HG03280 (cell line): ENCODE data around the gene C19orf18.
A peak's percentile ranks its signal among the peaks of the same experiment; 100 is the strongest.
"Not testable (repeated sequence)": the region's sequence is repeated elsewhere in the genome, so short reads cannot be mapped to it uniquely, and the experiment has no call there.

ENCODE experiments used
- ATAC-seq: cut with Tn5 transposase; IDR thresholded peaks from one replicate; pipeline ENCODE4 v1.9.1; 2021; ENCODE audit warnings: mild to moderate bottlenecking, moderate library complexity; ENCODE audit not compliant: unreplicated experiment

The C19orf18 gene

GRCh38 chr19:57974434-57974833 is at the start of gene C19orf18:
Gene C19orf18, minus strand, starts transcription at chr19:57974534. Its CDS starts 102 bp downstream, at chr19:57974432.
- no peak for ATAC-seq

GRCh38 chr19:58022283-58022660 is 47.9 kb upstream of the C19orf18 start:
- no peak for ATAC-seq

DNA sequence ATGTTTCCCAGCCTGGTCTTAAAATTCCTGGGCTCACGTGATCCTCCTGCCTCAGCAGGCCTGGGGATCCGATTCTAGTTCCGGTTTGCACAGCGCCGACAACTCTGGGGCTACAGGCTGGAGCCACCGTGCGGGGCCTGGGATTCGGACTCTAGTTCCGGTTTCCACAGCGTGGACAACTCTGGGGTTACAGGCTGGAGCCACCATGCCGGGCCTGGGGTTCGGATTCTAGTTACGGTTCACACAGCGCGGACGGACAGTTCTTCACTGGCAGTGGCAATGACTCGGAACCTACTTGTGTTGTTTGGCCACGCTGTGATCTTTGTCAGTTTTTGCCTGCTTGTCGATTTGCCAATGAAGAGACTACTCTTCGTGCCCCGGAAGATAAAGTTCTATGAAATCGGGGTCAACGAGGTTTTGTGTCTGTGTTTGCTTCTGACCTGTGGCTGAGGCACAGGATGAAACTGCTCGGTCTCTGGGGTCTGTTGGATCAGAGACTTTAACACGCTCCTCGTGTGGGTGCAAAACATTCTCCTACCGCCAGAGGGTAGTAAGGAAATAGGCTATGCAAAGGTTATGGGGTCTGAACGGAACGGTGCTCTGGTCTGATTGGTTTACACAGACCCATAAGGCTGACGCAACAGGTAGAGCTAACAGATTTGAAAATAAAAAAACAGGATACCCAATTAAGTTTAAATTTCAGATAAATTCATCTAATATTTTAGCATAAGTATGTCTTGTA is 47.4 kb upstream of the C19orf18 start:
- no peak for ATAC-seq

DNA sequence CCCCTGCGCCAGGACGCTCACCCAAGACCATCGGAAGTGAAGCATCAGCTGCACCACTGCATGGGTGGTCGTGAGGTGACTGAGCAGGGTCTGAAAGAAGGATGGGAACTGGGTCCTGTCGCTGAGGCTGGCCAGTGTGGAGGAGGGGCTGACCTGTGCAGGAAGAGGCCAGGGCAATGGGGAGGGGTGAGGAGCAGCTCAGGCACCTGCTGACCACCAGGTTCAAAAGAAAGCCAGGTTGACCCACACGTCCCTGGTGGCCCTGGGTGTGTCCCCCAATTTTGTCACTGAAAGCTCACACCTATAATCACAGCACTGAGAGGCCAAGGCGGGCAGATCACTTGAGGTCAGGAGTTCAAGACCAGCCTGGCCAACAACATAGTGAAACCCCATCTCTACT is 45.8 kb upstream of the C19orf18 start:
- no peak for ATAC-seq

GRCh38 chr19:58014141-58014540 is 39.8 kb upstream of the C19orf18 start:
- ATAC-seq = no peak

GRCh38 chr19:58010507-58010906 is 36.2 kb upstream of the C19orf18 start:
- no peak for ATAC-seq

DNA sequence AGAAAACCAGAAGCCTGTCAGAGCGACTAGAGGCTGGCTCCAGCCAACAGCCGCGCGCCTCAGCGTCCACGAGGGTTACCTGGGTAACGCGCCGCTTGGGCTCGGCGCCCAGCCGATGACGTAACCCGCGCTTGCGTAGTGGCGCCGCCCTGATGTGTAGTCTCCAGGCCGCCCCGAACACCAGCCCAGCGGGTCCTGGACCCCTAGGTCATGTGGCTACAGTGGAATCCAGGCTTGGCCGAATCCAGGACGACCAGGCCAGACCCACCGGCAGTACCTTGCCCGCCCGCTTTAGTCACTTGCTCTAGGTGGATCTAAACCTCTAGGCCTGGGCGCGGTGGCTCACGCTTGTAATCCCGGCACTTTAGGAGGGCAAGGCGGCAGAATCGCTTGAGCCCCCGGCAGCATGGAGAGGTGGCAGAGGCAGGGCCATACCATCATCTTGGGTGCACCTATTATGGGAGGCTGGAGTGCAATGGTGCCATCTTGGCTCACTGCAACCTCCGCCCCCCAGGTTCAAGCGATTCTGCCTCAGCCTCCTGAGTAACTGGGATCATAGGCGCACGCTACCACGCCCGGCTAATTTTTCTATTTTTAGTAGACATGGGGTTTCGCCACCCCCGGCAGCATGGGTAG is 35.5 kb upstream of the C19orf18 start:
- ATAC-seq = no peak

DNA sequence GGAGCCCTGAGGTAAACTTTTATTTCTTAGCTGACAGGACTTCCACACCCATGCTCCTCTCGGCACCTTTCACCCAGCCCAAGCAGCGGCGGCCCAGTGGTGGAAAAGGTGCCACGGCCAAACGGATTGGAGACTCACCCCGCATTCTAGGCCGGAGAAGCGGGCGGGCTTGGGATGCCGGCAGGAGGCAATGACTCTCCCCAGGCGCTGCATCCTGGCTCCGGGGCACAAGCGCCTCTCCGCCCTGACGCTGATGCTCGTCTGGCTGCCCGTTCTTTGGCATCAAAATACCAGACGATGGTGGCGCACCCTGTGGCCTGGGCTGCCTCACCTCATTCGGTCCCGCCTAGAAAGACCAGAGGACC is 34.9 kb upstream of the C19orf18 start:
- no peak for ATAC-seq

DNA sequence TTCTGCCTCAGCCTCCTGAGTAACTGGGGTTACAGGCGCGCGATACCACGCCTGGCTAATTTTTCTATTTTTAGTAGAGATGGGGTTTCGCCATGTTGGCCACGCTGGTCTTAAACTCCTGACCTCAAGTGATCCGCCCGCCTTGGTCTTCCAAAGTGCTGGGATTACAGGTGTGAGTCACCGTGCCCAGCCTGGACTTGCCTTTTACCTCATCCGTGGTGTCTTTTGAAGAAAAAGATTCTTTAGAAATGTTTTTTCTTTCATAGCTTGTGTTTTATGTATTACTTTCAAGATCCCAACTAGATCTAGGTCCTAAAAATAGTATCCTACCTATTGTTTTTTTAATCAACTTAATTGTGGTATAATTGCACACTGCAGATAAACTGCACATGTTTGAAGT is 34.5 kb upstream of the C19orf18 start:
- not testable (repeated sequence) for ATAC-seq

DNA sequence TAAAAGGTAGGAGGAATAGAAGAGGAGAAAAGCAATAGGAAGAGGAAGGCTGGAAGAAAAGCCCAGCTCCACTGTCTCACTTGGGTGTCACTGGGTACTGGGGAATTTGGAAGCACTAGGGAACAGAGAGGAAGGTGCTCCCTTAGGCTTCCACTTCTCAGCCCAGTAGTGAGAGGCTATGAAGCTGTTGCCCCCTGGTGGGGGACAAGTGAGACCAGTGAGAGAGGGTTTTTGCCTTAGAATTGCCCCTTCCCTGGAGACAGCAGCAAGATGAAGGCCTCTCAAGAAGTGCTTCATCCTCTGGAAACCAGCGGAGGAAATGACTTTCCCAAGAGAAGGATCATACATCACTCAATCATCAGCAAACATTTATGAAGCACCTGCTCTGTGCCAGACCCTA is 33.0 kb upstream of the C19orf18 start:
- no peak for ATAC-seq

DNA sequence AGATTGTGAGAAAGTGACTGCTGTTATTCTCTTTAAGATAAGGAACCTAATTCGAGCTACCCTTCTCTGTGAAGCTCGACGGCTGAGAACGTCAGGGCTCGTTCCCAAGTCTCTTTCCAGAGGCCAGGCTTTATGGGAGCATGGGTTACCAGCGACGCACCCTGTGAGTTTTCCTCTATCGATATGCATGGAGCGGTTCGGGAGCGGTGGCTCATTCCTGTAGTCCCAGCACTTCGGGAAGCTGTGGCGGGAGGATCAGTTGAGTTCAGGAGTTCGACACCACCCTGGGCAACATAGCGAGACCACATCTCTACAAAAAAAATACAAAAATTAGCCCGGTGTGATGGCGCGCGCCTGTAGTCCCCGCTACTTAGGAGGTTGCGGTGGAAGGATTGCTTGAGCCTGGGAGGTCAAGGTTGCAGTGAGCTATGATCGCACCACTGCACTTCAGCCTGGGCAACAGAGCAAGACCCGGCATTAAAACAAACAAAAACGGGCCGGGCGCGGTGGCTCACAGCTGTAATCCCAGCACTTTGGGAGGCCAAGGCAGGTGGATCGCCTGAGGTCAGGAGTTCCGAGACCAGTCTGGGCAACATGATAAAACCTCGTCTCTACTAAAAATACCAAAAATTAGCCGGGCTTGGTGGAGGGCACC is 29.0 kb upstream of the C19orf18 start:
- no peak for ATAC-seq

DNA sequence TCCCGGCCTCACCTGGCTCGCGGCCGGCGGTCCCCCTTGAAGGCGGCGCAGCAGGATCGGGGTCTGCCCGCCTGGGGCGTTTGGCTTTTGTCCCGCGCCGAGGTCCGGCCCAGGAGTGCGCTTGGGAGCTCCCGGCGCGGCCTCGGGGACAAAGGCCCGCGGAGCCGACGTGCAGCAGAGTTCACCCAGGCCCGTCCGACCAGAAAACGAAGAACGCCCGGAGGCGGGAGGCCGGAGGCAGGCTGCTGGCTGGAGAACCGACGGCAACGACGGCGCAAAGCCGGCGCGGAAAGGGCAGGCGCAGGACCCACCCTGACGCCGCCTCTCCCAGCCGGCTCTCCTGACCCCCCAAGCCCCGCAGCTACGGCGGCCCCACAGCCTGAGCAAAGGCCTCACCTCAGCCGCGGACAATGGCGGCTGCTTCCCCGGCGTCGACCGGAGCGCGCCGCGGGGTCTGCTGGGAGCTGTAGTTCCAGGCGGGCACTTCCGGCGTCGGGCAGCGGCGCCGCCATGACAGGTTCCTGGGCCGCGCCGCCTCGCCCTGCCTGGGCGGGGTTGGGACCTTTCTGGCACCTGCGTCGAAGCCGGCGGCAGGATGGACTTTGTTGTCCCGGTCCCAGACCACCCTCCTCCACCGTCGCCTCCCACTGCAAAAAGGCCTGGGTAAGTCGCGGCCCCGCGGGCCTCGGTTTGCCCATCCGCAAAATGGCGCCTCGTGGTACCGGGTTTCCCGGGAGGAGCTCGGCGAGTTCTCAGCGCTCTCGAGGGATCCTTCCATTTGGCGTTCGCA is 28.2 kb upstream of the C19orf18 start, which contains the start of gene ZNF606:
Gene ZNF606 (minus strand): TSS at position 437 of the 790 bp plus-strand sequence. CDS start 1,501 bp downstream, outside the sequence.
- ATAC-seq = peak; percentile 90

- no peak for ATAC-seq
Observed at GRCh38 chr19:58001895-58002369, 27.6 kb upstream of the C19orf18 start.

DNA sequence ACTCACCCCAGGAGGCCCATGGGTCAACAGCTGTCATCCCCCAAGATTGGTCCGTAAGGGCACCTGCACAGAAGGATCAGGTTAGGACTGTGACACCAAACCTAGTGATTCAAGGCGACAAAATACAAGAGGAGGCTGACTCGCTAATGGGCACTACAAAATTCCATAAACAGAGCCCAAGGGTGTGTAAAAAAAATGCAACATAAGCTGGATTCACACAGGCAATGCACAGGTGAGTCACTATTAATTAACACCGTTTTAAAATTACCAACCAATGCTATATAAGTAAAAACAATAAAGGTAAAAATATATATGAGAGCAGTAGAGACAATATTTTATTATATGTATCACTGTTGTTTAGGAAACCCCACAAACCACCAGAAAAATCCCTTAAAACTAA is 26.3 kb upstream of the C19orf18 start:
- no peak for ATAC-seq

GRCh38 chr19:57992841-57993240 is 18.5 kb upstream of the C19orf18 start:
- ATAC-seq = no peak

- no peak for ATAC-seq
Observed at GRCh38 chr19:57978586-57979289, 4.4 kb upstream of the C19orf18 start.

GRCh38 chr19:57964761-57965160 is 9.6 kb downstream of the C19orf18 start:
- no peak for ATAC-seq

- ATAC-seq = no peak
Observed at GRCh38 chr19:57961785-57962184, 12.5 kb downstream of the C19orf18 start.

GRCh38 chr19:57954996-57955395 is 19.3 kb downstream of the C19orf18 start:
- ATAC-seq = no peak

- ATAC-seq = no peak
Observed at GRCh38 chr19:57949702-57950101, 24.6 kb downstream of the C19orf18 start.
